Measurements from ENCODE around the gene SORCS2.

SORCS2 gene

DNA sequence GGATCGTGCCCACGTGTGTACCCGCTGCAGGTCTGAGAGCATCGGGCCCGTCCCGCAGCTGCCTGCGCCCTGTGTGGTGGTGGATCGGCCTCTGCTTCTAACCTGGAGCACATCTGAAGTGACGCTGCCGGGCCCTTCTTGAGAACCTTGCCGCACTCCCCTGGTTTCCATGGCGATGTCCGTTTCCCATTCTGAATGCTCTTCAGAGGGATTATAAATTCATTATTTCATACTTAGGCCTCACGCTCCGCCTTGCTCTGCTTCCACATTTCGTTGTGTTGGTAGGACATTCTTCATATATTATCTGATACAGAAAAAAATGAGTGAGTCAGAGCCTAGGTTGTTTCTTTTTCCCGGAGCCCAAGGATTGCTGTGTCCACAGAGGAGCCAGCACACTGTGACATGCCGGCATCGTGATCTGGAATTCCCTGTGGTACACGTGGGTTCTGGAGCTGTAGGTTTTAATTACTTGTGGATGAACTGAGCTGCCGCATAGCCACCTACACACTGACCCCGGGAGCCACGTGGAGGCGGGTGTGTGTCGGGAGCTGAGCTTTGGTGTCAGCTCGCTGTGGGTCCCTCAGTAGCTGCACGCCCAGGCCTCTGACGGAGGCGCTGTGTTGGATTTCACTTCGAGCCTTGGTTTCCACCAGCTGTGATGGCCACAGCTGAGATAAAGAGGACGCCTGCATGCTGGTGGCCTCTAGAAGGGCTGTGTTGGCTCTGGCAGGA is 179.0 kb downstream of the SORCS2 start:
- Histone ChIP-seq H3K9ac (ENCODE audit: insufficient read length) (no peak overlapping the region), H3K9me3 (ENCODE audit: low read depth, low read length) (no peaks in the 10 kb centered on the region), H3K36me3 (ENCODE audit: insufficient read depth, low read length) (no peaks in the 10 kb centered on the region), H3K4me3 (no peak overlapping the region), H3K27ac (no peak overlapping the region)
- no peak for DNase-seq (ENCODE audit: low read depth, low spot score)
- no peak for TF ChIP-seq POLR2AphosphoS5 (IDR thresholded peaks at IDR 0.05; ENCODE audit: borderline replicate concordance, low read depth, low read length)
- TF ChIP-seq EZH2 (IDR thresholded peaks at IDR 0.05), result no peak
- TF ChIP-seq FOXP2 (optimal IDR thresholded peaks at IDR 0.05; ENCODE audit: control extremely low read depth, extremely low read length, insufficient read depth), result no peak

GRCh38 chr4:7372673-7373072 is 180.3 kb downstream of the SORCS2 start:
- DNase-seq (ENCODE audit: low read depth, low spot score), result no peak
- Histone ChIP-seq H3K27ac (no peak overlapping the region), H3K4me3 (no peak overlapping the region), H3K9me3 (ENCODE audit: low read depth, low read length) (no peaks in the 10 kb centered on the region), H3K36me3 (ENCODE audit: insufficient read depth, low read length) (no peaks in the 10 kb centered on the region), H3K9ac (ENCODE audit: insufficient read length) (no peak overlapping the region)
- no peak for TF ChIP-seq POLR2AphosphoS5 (IDR thresholded peaks at IDR 0.05; ENCODE audit: borderline replicate concordance, low read depth, low read length)
- TF ChIP-seq FOXP2 (optimal IDR thresholded peaks at IDR 0.05; ENCODE audit: control extremely low read depth, extremely low read length, insufficient read depth), result no peak
- no peak for TF ChIP-seq EZH2 (IDR thresholded peaks at IDR 0.05)

- Histone ChIP-seq H3K4me3 (no peak overlapping the region), H3K9me3 (ENCODE audit: low read depth, low read length) (no peaks in the 10 kb centered on the region), H3K27ac (no peak overlapping the region), H3K9ac (ENCODE audit: insufficient read length) (no peak overlapping the region), H3K36me3 (ENCODE audit: insufficient read depth, low read length) (no peaks in the 10 kb centered on the region)
- TF ChIP-seq POLR2AphosphoS5 (IDR thresholded peaks at IDR 0.05; ENCODE audit: borderline replicate concordance, low read depth, low read length) (no peak), EZH2 (IDR thresholded peaks at IDR 0.05) (no peak), FOXP2 (optimal IDR thresholded peaks at IDR 0.05; ENCODE audit: control extremely low read depth, extremely low read length, insufficient read depth) (no peak)
- no peak for DNase-seq (ENCODE audit: low read depth, low spot score)
These were observed 182.2 kb downstream of the SORCS2 start for GRCh38 chr4:7374571-7374970.

- no peak for TF ChIP-seq EZH2 (IDR thresholded peaks at IDR 0.05)
- TF ChIP-seq FOXP2 (optimal IDR thresholded peaks at IDR 0.05; ENCODE audit: control extremely low read depth, extremely low read length, insufficient read depth), result no peak
- TF ChIP-seq POLR2AphosphoS5 (IDR thresholded peaks at IDR 0.05; ENCODE audit: borderline replicate concordance, low read depth, low read length), result no peak
- Histone ChIP-seq H3K27ac (no peak overlapping the region), H3K9ac (ENCODE audit: insufficient read length) (no peak overlapping the region)
These were observed 183.1 kb downstream of the SORCS2 start for GRCh38 chr4:7375427-7375826.

DNA sequence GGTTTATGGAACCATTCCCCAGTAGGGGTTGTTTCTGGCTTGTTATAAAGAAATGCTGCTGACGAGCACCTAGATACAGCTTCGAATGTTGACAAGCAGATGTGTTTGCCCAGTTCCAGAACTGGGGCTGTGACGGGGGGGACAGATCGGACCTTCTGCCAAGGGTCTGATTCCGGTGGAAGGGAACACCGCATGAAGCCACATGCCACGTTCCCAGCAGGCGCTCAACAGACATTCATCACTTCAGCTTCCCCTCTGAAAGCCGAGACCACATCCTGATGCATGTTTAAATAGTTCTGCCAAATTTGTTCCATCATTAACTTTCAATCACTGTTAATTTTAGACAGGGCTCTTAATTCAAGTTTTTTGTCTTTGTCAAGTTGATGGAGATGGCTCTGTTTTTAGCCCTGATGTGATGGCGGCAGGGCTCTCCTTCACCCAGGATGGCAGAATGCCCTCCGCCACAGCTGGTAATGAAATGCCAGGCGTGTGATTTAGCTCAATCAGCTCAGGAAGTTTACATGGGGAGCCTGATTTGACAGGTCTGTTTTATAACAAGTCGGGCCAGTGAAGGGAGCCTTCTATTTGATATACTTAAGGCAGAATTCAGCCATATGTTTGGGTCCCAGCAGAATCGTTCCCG is 185.0 kb downstream of the SORCS2 start:
- H3K36me3 ChIP-seq (ENCODE audit: insufficient read depth, low read length), result no peaks in the 10 kb centered on the region
- no peak for TF ChIP-seq EZH2 (IDR thresholded peaks at IDR 0.05)
- no peak for TF ChIP-seq POLR2AphosphoS5 (IDR thresholded peaks at IDR 0.05; ENCODE audit: borderline replicate concordance, low read depth, low read length)
- TF ChIP-seq FOXP2 (optimal IDR thresholded peaks at IDR 0.05; ENCODE audit: control extremely low read depth, extremely low read length, insufficient read depth), result no peak
- no peak for DNase-seq (ENCODE audit: low read depth, low spot score)
- no peak overlapping the region for H3K27ac ChIP-seq
- H3K9ac ChIP-seq (ENCODE audit: insufficient read length), result no peak overlapping the region
- H3K9me3 ChIP-seq (ENCODE audit: low read depth, low read length), result no peaks in the 10 kb centered on the region
- no peak overlapping the region for H3K4me3 ChIP-seq

More at GRCh38 chr4:7375427-7375826, 183.1 kb downstream of the SORCS2 start:
- Histone ChIP-seq H3K4me3 (no peak overlapping the region), H3K9me3 (ENCODE audit: low read depth, low read length) (no peaks in the 10 kb centered on the region), H3K36me3 (ENCODE audit: insufficient read depth, low read length) (no peaks in the 10 kb centered on the region)
- DNase-seq (ENCODE audit: low read depth, low spot score), result no peak

DNA sequence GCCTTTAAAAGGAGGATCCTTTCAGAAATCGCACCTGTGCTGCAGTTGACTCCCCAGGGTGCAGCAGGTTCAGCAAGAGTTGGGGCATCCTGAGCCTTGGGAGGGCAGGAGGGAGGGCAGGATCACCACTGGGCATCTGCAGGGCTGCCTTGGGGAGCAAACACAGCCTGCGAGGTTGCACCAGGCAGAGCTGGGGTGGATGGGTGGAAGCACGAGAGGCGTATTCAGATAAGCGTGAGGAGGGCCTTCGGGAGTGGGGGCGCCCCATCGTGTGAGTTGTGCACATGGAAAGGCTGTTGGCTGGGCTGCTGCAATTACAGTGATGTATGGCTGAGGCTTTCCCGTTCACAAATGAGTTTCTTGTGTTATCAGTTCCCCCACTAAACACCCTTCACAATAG is 186.8 kb downstream of the SORCS2 start:
- Histone ChIP-seq H3K27ac (no peak overlapping the region), H3K4me3 (no peak overlapping the region), H3K36me3 (ENCODE audit: insufficient read depth, low read length) (no peaks in the 10 kb centered on the region), H3K9ac (ENCODE audit: insufficient read length) (no peak overlapping the region), H3K9me3 (ENCODE audit: low read depth, low read length) (no peaks in the 10 kb centered on the region)
- TF ChIP-seq EZH2 (IDR thresholded peaks at IDR 0.05), result no peak
- no peak for TF ChIP-seq FOXP2 (optimal IDR thresholded peaks at IDR 0.05; ENCODE audit: control extremely low read depth, extremely low read length, insufficient read depth)
- TF ChIP-seq POLR2AphosphoS5 (IDR thresholded peaks at IDR 0.05; ENCODE audit: borderline replicate concordance, low read depth, low read length), result no peak
- no peak for DNase-seq (ENCODE audit: low read depth, low spot score)

GRCh38 chr4:7379719-7380118 is 187.4 kb downstream of the SORCS2 start:
- Histone ChIP-seq H3K4me3 (no peak overlapping the region), H3K27ac (no peak overlapping the region), H3K9me3 (ENCODE audit: low read depth, low read length) (no peaks in the 10 kb centered on the region), H3K36me3 (ENCODE audit: insufficient read depth, low read length) (no peaks in the 10 kb centered on the region), H3K9ac (ENCODE audit: insufficient read length) (no peak overlapping the region)
- DNase-seq (ENCODE audit: low read depth, low spot score), result no peak
- TF ChIP-seq POLR2AphosphoS5 (IDR thresholded peaks at IDR 0.05; ENCODE audit: borderline replicate concordance, low read depth, low read length) (no peak), FOXP2 (optimal IDR thresholded peaks at IDR 0.05; ENCODE audit: control extremely low read depth, extremely low read length, insufficient read depth) (no peak), EZH2 (IDR thresholded peaks at IDR 0.05) (no peak)

GRCh38 chr4:7381221-7381889 is 189.0 kb downstream of the SORCS2 start:
- Histone ChIP-seq H3K9ac (ENCODE audit: insufficient read length) (no peak overlapping the region), H3K27ac (no peak overlapping the region), H3K9me3 (ENCODE audit: low read depth, low read length) (no peaks in the 10 kb centered on the region), H3K36me3 (ENCODE audit: insufficient read depth, low read length) (no peaks in the 10 kb centered on the region), H3K4me3 (no peak overlapping the region)
- TF ChIP-seq EZH2 (IDR thresholded peaks at IDR 0.05), result no peak
- no peak for TF ChIP-seq FOXP2 (optimal IDR thresholded peaks at IDR 0.05; ENCODE audit: control extremely low read depth, extremely low read length, insufficient read depth)
- TF ChIP-seq POLR2AphosphoS5 (IDR thresholded peaks at IDR 0.05; ENCODE audit: borderline replicate concordance, low read depth, low read length), result no peak
- no peak for DNase-seq (ENCODE audit: low read depth, low spot score)

Data from SK-N-MC (cell line).